ENCODE measurements around the gene KCP.

The KCP gene

DNA sequence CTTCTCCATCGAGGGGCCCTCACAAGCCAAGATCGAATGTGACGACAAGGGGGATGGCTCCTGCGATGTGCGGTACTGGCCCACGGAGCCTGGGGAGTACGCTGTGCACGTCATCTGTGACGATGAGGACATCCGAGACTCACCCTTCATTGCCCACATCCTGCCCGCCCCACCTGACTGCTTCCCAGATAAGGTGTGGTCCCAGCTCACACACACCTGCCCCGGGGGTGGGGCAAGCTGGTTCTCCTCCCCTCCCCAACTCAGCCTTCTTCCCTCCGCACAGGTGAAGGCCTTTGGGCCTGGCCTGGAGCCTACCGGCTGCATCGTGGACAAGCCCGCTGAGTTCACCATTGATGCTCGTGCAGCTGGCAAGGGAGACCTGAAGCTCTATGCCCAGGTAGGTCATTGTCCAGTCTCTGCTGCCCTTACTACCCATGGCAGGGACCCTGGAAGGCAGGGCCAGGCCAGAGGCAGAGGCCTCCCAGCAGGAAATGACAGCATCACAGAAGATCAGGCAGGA, 69.3 kb downstream of the KCP start:
- DNase-seq (ENCODE audit: low spot score): no peak

GRCh38 chr7:128840326-128841170, 70.0 kb downstream of the KCP start:
- no peak for DNase-seq (ENCODE audit: low spot score)

- no peak for DNase-seq (ENCODE audit: low spot score)
Observed at GRCh38 chr7:128839751-128840177, 70.7 kb downstream of the KCP start.

DNA sequence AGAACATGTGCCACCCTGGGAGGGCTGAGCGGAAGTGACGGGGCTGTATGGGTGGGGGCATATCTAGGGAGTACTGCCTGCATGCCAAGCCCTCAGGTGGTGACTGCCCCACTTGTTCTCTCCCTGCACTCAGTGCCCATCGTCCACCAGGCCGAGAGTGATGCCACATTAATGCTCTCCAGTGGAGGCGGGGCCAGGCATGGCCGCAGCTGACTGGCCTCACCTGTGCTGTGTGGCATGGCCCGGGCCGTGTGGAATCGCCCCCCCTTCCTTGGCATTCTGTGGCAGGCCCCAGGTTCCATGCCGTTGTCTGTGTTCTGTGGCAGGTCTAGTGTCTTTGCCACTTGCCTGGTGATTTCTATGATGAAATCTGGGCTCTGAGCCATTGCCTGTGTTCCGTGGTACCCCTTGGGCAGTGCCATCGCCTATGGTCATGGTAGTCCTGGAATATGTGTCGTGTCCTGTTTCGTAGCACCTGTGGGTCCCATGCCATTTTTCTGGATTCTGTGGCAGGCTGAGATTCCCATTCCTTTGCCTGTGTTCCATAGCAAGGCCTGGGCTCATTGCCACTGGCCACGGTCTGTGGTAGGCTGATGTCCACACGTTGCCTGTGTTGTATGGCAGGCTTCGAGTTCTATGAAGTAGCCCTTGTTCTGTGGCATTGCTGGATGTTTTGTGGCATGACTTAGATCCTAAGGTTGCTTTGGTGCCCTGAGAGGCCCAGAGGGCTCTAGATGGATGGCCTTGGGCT, 71.4 kb downstream of the KCP start:
- DNase-seq (ENCODE audit: low spot score): no peak

DNA sequence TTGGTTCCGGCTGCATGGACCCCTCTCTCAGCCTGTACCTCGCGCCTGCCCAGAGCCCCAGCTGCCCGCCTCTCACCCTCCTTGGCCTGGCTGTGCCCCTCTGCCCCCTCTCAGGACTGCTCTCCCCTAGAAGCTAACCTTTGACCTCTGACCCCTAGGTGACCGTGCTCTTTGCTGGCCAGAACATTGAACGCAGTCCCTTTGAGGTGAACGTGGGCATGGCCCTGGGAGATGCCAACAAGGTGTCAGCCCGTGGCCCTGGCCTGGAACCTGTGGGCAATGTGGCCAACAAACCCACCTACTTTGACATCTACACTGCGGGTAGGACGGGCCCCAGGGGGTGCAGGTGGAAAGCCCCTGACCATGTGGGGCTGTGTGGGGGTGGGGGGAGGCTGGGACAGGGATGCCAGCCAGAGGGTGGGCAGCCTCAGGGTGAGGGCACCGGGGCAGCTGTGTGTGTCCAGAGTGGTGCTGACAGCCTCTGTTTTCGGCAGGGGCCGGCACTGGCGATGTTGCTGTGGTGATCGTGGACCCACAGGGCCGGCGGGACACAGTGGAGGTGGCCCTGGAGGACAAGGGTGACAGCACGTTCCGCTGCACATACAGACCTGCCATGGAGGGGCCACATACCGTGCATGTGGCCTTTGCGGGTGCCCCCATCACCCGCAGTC, 72.3 kb downstream of the KCP start:
- no peak for DNase-seq (ENCODE audit: low spot score)

DNA sequence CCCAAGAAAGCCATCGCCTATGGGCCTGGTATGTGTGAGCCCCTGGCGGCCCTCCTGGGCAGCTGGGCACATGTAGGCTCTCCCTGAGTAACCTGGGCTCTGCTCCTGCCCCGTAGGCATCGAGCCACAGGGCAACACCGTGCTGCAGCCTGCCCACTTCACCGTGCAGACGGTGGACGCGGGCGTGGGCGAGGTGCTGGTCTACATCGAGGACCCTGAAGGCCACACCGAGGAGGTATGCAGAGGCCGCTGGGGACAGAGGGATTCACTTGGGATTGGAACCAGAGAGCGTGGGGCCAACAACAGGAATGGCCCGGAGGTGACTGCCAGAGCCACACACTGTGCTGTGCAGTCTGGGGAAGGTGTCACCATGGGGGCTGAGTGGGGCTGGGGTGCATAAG, 73.0 kb downstream of the KCP start:
- DNase-seq (ENCODE audit: low spot score): no peak

DNA sequence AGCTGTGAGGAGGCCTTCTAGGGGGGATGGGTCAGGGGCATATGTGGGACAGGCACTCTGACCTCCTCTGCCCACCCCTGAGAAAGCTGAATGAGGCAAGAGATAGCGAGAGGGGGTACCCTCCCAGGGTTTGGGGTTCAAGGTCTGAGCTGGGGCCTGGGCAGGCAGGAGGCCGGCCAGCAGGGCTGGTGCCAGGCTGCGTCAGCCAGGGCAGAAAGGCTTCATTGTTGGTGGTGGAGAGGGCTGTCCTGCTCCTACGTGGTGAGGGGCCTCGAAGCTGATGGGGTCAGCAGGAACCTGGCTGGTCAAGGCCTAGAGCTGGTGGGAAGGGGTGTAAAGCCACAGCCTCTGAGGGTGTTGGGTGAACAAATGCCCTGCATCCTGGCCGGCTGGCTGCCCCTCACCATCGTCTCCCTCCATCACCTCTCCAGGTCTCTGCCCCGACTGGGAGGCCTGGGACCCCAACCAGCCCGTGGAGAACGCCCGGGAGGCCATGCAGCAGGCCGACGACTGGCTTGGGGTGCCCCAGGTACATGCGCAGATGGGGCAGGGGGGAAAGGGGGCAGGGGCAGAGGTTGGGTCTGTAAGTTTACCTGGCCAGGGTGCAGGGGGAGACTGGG, 73.7 kb downstream of the KCP start:
- DNase-seq (ENCODE audit: low spot score): no peak

GRCh38 chr7:128835790-128836641, 74.5 kb downstream of the KCP start:
- no peak for DNase-seq (ENCODE audit: low spot score)

- DNase-seq (ENCODE audit: low spot score): no peak
Observed at GRCh38 chr7:128835231-128835751, 75.2 kb downstream of the KCP start.

- no peak for DNase-seq (ENCODE audit: low spot score)
Observed at GRCh38 chr7:128833946-128834325, 76.6 kb downstream of the KCP start.

- DNase-seq (ENCODE audit: low spot score): no peak
Observed at GRCh38 chr7:128833148-128833945, 77.2 kb downstream of the KCP start.

DNA sequence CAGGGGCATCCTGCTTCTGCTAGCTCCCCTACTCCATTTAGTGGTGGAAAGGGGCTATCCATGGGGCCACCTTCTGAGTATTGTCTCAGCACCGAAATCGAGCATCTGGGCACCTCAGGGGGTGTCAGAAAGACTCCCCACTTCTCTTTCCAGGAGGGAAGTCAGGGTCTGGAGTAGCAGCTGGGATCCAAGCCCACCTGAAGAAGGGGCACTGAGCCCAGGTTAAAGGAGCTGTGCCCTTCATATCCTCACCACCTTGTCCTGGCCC, 77.7 kb downstream of the KCP start:
- DNase-seq (ENCODE audit: low spot score): no peak

DNA sequence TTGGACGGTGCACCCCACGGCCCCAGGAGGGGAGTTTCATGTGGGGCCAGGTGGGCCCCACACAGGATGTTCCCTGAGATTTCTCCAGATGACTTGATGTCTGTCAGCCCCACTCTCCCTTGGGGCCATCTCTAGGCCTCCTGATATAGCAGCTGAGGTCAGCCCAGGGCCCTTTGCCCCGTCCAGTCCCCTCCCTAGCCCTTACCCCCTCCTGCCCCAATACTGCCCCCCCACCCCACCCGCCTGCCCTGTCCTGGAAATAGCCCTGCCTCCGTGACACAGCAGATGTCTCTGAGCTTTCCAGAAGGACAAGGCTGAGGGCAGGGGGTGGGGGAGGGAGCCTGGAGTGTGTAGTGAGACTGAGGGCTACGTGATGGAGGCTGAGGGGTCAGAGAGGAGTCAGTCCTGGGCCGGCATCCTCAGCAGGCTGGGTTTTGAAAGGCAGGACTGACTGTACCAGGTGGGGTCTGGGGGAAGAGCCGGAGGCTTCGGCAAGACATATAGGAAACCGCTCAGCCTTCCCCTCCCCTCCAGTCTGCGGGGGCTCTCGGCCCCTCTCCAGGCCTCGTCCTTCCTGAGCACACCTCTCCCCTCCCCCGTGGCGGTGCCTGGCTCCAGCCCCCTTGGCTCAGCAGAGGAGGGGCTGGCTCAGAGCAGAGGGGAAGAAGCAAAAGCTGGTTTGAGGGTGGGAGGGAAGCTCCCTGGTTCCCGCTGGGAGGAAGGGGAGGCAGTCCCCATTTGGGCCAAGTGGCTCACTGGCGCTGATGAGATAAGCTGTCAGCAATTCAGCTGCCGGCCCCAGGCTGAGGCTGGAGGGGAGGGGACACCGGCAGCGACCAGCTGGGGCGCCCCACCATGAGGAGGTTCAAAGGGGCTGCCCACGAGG, 78.3 kb downstream of the KCP start:
- no peak for DNase-seq (ENCODE audit: low spot score)

- peak; percentile 55 for DNase-seq (ENCODE audit: low spot score)
Observed at GRCh38 chr7:128831178-128831993, 79.1 kb downstream of the KCP start.

DNA sequence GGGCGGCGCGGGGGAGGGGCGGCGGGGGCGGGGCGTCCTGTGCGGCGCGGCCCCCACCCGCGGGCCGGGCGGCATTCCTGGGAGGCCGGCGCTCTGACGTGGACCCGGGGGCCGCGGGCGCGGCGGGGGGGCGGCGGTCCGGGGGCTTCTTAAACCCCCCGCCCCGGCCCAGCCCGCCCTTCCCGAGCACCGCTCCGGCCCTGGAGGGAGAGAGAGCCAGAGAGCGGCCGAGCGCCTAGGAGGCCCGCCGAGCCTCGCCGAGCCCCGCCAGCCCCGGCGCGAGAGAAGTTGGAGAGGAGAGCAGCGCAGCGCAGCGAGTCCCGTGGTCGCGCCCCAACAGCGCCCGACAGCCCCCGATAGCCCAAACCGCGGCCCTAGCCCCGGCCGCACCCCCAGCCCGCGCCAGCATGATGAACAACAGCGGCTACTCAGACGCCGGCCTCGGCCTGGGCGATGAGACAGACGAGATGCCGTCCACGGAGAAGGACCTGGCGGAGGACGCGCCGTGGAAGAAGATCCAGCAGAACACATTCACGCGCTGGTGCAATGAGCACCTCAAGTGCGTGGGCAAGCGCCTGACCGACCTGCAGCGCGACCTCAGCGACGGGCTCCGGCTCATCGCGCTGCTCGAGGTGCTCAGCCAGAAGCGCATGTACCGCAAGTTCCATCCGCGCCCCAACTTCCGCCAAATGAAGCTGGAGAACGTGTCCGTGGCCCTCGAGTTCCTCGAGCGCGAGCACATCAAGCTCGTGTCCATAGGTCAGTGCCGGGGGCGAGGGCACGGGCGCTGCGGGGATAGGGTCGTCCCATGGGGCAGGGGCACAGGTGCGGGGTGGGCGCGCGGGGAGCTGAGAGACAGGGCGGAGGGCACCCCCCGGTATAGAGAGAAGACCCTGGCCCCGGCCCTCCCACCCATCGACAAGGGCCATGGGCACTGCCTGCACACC, 80.0 kb downstream of the KCP start, which contains the start of gene FLNC:
TSS of gene FLNC (plus strand) at position 176 of the 947 bp plus-strand sequence. CDS start at position 408, 232 bp downstream.
- DNase-seq (ENCODE audit: low spot score): no peak

DNA sequence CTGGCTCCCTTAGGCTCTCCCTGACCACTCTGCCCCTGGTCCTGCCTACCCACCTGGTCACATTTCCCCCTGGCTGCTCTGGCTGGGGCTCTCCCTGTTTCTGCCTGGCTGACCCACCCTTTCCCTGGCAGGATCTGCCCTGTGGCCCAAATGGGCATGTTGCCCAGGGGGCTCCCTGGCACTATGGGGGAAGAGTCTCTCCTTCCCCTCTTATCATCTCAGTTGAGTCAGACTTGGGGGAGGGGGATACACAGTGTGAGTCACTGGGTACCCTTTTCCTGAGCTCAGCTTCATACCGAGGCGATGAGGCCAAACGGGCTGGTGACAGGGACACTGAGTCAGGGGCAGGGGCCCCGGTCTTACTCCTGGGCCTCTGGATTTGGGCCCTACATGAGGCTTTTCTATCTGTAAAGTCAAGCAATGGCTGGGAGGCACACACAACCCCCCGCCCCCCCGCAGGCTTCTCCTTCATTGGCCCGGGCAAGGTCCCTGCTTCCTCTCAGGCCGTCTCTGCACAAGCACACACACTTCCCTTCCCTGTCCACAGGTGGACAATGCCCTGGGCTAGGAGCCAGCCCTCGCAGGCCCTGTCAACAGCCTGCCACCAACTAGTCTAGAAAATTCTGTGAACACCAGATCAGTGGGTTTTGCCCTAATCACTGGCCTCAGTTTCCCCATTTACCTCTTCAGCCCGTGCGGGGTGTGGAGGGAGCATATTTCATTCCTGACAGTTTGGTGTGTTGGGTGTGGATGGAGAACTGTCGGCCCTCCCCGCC, 80.9 kb downstream of the KCP start:
- DNase-seq (ENCODE audit: low spot score): peak; percentile 82

All from HuH-7.5 (cell line).